PC-9 (cell line): Measurements from ENCODE around the gene VAV2. TPM values are rescaled to one million over a fixed set of nuclear protein-coding genes. Genes with fewer than 3 reads are reported as not detected.

Experiments
- BruUV-seq: library from RNA; stranded (reverse); fragments of 400-500 nt; replicated peaks from 2 replicates; lab custom pipeline; 2021; lab: Mats Ljungman, UMichigan
- CTCF ChIA-PET: fragments of 300-600 bp; sonication (Branson Sonifier 250); formaldehyde crosslinking; loops from one replicate; lab custom pipeline; 2022; ENCODE audit warnings: antibody characterized with exemption; lab: Charles Lee
- POLR2A ChIA-PET: fragments of 300-600 bp; sonication (Branson Sonifier 250); formaldehyde crosslinking; loops from one replicate; lab custom pipeline; 2022; ENCODE audit warnings: antibody characterized with exemption; ENCODE audit not compliant: unreplicated experiment; lab: Charles Lee
- DNase-seq, 2 experiments: peaks; one replicate each; pipeline versions ENCODE4 v3.0.0 to v3.0.0-alpha.2; 2015 to 2022; ENCODE audit warnings: mixed read lengths in 1 of 2
- H2AFZ ChIP-seq: fragments of 200-600 bp; sonication (generic); 2 replicates; pipeline ENCODE4 v1.8.1; 2017; ENCODE audit warnings: antibody characterized with exemption
- H3F3A ChIP-seq: fragments of 200-600 bp; sonication (generic); 2 replicates; pipeline ENCODE4 v1.8.1; 2017; ENCODE audit warnings: antibody characterized with exemption, mild to moderate bottlenecking, low read depth; ENCODE audit not compliant: insufficient read depth
- H3K27ac ChIP-seq: fragments of 200-600 bp; sonication (generic); 2 replicates; pipeline ENCODE4 v1.6.1; 2016; ENCODE audit warnings: mixed run types
- H3K27me3 ChIP-seq: fragments of 200-600 bp; sonication (generic); 2 replicates; pipeline ENCODE4 v1.6.1; 2016; ENCODE audit warnings: low read depth, mixed run types; ENCODE audit not compliant: insufficient read depth
- H3K36me3 ChIP-seq: fragments of 200-600 bp; sonication (generic); 2 replicates; pipeline ENCODE4 v1.6.1; 2016; ENCODE audit warnings: low read depth, mixed run types
- H3K4me1 ChIP-seq: fragments of 200-600 bp; sonication (generic); replicated peaks from 2 replicates; pipeline ENCODE4 v1.6.1; 2016; ENCODE audit warnings: mixed run types; ENCODE audit not compliant: insufficient read depth
- H3K4me2 ChIP-seq: fragments of 200-600 bp; sonication (generic); 2 replicates; pipeline ENCODE4 v1.6.1; 2017; ENCODE audit warnings: mixed run types
- H3K4me3 ChIP-seq: fragments of 200-600 bp; sonication (generic); 2 replicates; pipeline ENCODE4 v1.6.1; 2016; ENCODE audit warnings: mixed run types
- H3K79me2 ChIP-seq: fragments of 200-600 bp; sonication (generic); 2 replicates; pipeline ENCODE4 v1.6.1; 2017; ENCODE audit warnings: low read depth, mixed run types
- H3K9me2 ChIP-seq: fragments of 200-600 bp; sonication (generic); 2 replicates; pipeline ENCODE4 v1.8.1; 2017; ENCODE audit warnings: mild to moderate bottlenecking; ENCODE audit not compliant: insufficient read depth
- H3K9me3 ChIP-seq: fragments of 200-600 bp; sonication (generic); 2 replicates; pipeline ENCODE4 v1.8.1; 2016; ENCODE audit warnings: low read depth; ENCODE audit not compliant: insufficient read depth
- H4K20me1 ChIP-seq: fragments of 200-600 bp; sonication (generic); 2 replicates; pipeline ENCODE4 v1.8.1; 2017; ENCODE audit not compliant: insufficient read depth
- EZH2 ChIP-seq: fragments of 200-600 bp; sonication (generic); IDR thresholded peaks from 2 replicates; pipeline ENCODE4 v1.8.0; 2017; ENCODE audit warnings: antibody characterized with exemption, low read depth
- intact Hi-C: fragments of 100-400 bp; cut with micrococcal nuclease; formaldehyde crosslinking; loops from one replicate; pipeline ENCODE4 v1.10.0; 2022; ENCODE audit not compliant: unreplicated experiment
- total RNA-seq: library from RNA; stranded (reverse); gene quantifications from 2 replicates; pipeline ENCODE4 v1.2.3, GENCODE V29; 2021
- TF ChIP-seq, protein P1 (sequence below): fragments of 200-600 bp; sonication (generic); conservative IDR thresholded peaks from 2 replicates; pipeline ENCODE4 v1.6.1; 2017; ENCODE audit warnings: mixed run types, antibody characterized with exemption, mild to moderate bottlenecking, moderate library complexity

VAV2 gene
- total RNA-seq, 1 experiment from 2014 or later = 36.5 TPM

DNA sequence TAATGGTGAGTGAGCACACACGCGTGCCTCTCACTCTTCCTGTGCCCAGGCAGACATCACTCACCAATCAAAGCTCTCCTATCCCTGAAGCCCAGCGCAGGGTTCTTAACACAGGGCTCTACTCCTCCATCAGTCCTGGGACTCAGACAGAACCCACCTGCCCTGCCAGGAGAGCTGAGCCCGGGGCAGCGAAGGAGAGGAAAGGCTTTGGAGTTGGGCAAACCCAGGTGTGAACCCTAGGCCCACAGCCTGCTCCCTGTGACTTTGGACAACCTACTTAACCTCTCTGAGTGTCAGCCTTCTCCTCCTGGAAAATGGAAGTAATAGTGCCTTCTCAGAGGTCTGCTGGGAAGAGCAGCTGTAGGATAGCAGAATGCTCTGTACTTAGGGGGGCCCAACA lies 155.3 kb downstream of the VAV2 start:
- BruUV-seq = no TSS peak
- CTCF ChIA-PET = no interaction called here

DNA sequence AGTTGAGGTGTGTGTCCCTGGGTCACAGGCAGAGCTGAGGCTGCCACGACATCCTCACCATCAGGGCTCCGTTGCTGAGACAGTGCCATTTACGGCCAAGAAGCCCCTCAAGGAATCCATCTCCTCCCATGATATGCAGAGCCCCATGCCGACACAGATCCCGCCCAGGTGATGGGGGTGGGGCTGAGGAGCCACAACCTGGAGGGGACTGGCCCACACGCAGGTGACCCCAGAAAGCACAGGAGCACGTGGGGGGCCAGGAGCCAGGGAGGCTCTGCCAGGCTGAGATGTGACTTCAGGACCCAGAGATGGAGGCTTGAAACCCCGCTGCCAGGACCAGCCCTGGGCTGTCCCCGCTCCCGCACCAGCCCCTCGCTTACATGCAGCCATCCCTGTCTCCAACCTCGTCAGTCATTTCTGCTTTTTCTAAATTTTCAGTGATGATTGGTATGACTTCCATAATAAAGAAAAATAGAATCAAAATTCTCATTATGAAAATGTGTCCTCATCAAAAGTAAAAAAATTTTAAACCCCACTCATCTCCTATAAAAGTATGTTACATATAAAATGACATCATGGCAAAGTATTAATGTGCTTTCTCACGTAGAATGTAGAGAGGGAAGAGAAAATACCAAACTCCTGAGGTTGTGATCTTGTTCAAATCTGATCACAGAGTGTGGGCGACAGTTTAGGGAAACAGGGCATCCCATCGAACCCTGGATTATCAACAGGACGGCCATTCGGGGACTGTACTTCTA lies 155.9 kb downstream of the VAV2 start:
- Histone ChIP-seq H4K20me1 (no peaks in the 10 kb centered on the region; the same call in 1 of the 2 replicates), H3K9me3 (no peaks in the 10 kb centered on the region), H3K4me2 (no peak overlapping the region), H3K79me2 (no peaks in the 10 kb centered on the region), H3K27me3 (no peaks in the 10 kb centered on the region), H3K36me3 (no peaks in the 10 kb centered on the region), H3F3A (no peaks in the 10 kb centered on the region), H3K4me3 (no peak overlapping the region), H2AFZ (no peak overlapping the region), H3K27ac (no peak overlapping the region), H3K4me1 (no peaks in the 10 kb centered on the region), H3K9me2 (no peaks in the 10 kb centered on the region)
- no TSS peak for BruUV-seq
- intact Hi-C loops = no loop called here
- TF ChIP-seq, protein P1, sequence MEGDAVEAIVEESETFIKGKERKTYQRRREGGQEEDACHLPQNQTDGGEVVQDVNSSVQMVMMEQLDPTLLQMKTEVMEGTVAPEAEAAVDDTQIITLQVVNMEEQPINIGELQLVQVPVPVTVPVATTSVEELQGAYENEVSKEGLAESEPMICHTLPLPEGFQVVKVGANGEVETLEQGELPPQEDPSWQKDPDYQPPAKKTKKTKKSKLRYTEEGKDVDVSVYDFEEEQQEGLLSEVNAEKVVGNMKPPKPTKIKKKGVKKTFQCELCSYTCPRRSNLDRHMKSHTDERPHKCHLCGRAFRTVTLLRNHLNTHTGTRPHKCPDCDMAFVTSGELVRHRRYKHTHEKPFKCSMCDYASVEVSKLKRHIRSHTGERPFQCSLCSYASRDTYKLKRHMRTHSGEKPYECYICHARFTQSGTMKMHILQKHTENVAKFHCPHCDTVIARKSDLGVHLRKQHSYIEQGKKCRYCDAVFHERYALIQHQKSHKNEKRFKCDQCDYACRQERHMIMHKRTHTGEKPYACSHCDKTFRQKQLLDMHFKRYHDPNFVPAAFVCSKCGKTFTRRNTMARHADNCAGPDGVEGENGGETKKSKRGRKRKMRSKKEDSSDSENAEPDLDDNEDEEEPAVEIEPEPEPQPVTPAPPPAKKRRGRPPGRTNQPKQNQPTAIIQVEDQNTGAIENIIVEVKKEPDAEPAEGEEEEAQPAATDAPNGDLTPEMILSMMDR = no peak
- TF ChIP-seq EZH2 = no peak
- POLR2A ChIA-PET = no interaction called here
- DNase-seq = no peak
- CTCF ChIA-PET = no interaction called here

More for the DNA sequence above, 155.3 kb downstream of the VAV2 start:
- no peak overlapping the region for H2AFZ ChIP-seq
- no peak for TF ChIP-seq EZH2
- TF ChIP-seq, protein P1 = no peak
- no peaks in the 10 kb centered on the region for H3K9me3 ChIP-seq
- H3K27me3 ChIP-seq = no peaks in the 10 kb centered on the region
- intact Hi-C loops = no loop called here
- no peak overlapping the region for H3K4me2 ChIP-seq
- H4K20me1 ChIP-seq = no peaks in the 10 kb centered on the region; the same call in 1 of the 2 replicates
- no peaks in the 10 kb centered on the region for H3K36me3 ChIP-seq
- no peaks in the 10 kb centered on the region for H3K79me2 ChIP-seq
- DNase-seq = no peak
- POLR2A ChIA-PET = no interaction called here
- H3K4me1 ChIP-seq = no peaks in the 10 kb centered on the region
- no peaks in the 10 kb centered on the region for H3K9me2 ChIP-seq
- no peak overlapping the region for H3K27ac ChIP-seq
- H3F3A ChIP-seq = no peaks in the 10 kb centered on the region
- H3K4me3 ChIP-seq = no peak overlapping the region

DNA sequence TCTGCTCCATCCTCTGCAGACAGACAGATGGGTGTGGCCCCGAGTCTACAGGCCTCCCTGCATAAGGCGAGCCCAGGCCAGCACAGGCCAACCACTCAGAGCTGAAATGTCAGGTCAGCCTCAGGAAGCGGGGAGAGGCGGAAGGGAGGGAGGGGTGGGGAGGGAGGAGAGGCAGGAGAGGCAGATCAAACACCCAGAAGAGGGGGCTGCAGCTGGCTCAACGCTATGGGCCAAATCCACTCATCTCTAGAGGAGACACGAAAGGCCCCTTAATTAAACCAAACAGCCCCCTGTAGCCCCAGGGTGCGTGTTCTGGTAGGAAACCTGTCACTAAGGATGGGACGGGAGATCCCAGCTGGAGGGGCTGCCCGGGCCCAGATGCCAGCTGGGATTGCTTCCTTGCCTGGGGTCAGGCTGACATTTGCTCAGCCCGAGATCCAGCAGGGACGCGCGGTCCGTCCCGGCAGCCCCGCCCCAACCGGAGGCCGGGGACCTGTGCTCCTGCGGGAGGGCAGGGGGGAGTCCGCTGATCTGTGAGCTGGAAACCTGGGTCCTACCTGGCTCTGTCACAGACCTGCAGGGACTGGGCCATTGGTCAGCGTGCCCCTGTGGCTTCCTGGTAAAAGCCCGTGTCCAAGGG lies 156.7 kb downstream of the VAV2 start:
- H3K4me1 ChIP-seq = no peaks in the 10 kb centered on the region
- H3K27me3 ChIP-seq = no peaks in the 10 kb centered on the region
- peaks cover 6% of the 10 kb centered on the region; the same call in 1 of the 2 replicates for H3F3A ChIP-seq
- H3K27ac ChIP-seq = no peak overlapping the region
- TF ChIP-seq, protein P1 = no peak
- TF ChIP-seq EZH2 = no peak
- H3K36me3 ChIP-seq = no peaks in the 10 kb centered on the region
- no peaks in the 10 kb centered on the region for H3K9me2 ChIP-seq
- H4K20me1 ChIP-seq = no peaks in the 10 kb centered on the region; the same call in 1 of the 2 replicates
- intact Hi-C loops = no loop called here
- H3K4me3 ChIP-seq = no peak overlapping the region
- no peak overlapping the region for H3K4me2 ChIP-seq
- no peaks in the 10 kb centered on the region for H3K9me3 ChIP-seq
- DNase-seq = no peak
- ChIA-PET CTCF (no interaction called here), POLR2A (no interaction called here)
- H3K79me2 ChIP-seq = no peaks in the 10 kb centered on the region
- H2AFZ ChIP-seq = no peak overlapping the region
- no TSS peak for BruUV-seq
